Measurements from ENCODE around the gene SLC2A9.

Gene SLC2A9

DNA sequence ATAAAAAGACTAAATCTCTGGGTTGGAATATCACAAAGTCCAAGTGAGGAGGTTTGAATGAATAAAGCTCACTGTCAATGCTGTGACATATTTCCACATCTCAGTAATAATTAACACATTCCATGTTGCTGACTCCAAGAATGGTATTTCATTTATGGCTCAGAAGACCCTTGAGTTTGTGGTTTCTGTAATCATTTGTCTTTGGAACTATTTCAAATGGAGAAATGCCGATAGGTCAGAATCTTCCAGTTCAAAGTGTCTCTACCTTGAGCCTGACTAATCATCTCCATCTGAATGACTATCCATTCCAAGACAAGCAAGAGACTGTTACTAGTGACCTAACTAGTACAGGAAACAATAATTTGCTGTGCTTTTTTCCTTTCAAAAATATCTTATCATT, 24.2 kb upstream of the SLC2A9 start:
- no peak for DNase-seq (ENCODE audit: low spot score)

GRCh38 chr4:10041036-10041435, 19.7 kb upstream of the SLC2A9 start:
- DNase-seq (ENCODE audit: low spot score): no peak

GRCh38 chr4:10040049-10040892, 19.0 kb upstream of the SLC2A9 start:
- DNase-seq (ENCODE audit: low spot score): no peak

DNA sequence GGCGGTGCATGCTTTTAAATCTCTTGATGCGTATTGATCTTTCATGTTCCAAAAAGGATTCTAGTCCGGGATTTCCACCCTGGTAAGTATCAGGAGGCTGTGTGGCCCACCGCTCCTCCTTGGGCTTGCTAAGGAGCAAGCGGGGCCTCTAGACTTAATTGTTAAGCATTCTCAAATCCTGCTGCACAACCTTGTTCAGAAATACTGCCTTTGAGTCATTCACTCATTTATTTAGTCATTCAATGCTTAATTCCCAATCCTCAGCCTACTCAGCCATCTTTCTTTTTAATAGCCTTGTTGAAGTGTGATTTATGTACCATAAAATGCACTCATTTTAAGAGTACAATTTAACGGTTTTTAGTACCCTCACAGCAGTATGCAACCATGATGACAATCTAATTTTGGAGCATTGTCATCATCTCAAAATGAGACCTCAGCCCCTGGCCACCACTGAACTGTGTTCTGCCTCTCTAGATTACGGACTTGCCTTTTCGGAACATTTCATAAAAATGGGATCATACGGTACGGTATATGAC, 15.6 kb upstream of the SLC2A9 start:
- no peak for DNase-seq (ENCODE audit: low spot score)

DNA sequence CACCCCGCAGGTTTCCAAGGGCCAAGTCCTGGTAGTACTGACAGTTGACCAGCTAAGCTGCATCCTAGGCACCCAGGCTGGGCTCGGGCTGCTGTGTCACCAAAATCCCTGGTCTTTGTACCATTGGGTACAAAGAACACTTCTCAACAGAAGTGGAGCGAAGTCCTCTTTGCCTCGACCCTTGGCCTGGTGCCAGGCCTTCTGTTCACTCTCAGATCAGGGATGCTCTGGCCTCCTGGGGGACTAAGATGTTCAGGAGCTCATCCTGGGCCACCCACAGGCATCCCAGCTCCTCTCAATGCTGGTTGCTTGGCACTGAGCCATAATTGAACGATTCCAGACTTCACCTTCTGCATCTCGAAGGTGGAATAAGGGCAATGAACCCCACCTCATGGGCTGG, 13.8 kb upstream of the SLC2A9 start:
- no peak for DNase-seq (ENCODE audit: low spot score)

- DNase-seq (ENCODE audit: low spot score): no peak
Observed at GRCh38 chr4:10034612-10035104, 13.4 kb upstream of the SLC2A9 start.

DNA sequence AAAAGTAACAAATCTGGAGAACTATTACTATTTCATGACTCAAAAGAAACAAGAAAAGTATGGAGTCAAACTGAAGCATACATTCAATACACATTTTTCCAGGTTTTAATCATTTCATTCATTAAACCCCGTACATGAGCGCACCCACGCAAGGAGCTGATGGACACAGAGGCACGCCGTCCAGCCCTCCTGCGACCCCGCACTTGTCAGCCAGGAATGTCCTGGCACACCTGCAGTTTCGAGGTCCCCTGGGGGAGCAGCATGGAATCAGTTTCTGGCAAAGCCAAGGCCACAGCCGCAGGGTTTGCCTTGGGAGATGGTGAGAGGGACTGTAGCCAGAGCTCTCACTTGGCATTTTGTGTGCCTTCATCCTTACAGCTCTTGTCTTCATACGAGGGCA, 12.8 kb upstream of the SLC2A9 start:
- DNase-seq (ENCODE audit: low spot score): no peak

DNA sequence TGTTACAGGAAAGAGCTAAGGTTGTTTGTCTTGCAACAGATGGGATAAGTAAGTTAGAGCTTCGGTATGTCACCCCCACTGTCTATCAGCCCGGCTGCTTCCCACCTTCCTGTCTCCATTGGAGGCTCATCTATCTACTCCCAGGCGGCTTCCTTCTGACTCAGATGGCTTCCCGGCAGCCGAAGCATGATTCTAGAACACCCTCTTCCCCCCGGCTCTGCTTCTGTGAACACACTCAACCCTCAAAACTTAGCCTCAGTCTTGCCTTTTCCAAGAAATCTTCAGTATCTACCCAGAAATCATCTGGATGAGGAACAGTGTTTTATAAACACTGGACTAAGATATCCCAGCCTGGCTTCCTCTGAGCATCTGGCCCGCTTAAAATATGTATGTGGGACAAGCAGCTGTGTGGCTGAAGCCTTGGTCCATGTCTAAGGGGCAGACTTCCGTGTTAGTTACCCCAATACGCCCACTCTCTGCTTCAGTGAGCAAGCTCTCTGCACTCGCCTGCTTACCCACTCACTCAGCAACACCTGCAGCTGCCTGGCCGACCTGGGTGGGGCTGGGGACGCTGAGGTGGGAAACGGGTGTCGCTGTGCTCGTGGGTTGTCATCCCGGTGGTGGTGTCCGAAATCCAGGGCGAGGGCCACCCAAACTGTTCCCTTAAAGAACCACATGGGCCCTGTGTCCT, 12.0 kb upstream of the SLC2A9 start:
- no peak for DNase-seq (ENCODE audit: low spot score)

- no peak for DNase-seq (ENCODE audit: low spot score)
Observed at GRCh38 chr4:10032625-10033024, 11.3 kb upstream of the SLC2A9 start.

DNA sequence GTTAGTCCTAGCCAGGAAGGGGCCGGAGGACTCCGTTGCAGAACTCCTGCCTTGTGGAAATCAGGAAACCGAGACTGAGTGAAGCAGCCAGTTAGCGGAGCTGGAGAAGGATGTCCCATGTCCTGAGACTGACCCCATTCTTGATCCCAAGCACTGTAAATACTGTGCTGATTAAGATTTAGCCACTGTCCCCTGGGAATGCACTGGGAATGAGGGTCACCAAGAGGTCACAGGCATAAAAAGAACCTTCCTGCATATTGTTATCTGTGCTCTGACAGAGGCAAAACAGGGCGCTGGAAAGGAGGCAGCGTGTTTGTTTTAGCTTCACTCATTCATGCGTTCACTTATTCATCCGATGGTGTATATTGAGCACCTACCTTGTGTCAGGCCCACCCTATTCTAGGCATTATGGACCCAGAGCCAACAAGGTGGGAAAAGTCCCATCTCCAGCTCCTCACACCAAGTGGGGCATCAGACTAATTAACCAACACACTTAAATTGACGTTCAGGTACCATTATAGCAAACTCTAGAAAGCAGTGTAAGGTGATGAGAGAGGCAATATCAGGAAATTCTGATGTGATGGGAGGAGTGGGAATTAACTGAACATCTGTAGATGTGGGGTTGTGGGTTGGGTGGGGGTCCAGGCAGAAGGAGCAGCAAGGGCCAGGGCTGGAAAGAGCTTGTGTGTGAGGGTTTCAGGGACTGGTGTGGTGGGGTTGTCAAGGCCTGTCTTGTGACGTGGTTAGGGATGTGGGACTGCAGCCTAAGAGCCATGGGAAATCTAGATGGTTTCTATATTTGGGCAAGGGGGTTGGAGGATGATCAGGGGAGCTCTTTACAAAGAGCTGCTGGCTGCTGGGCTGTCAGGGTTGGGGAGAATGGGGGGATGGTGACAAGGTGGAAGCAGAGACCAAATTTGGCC, 10.6 kb upstream of the SLC2A9 start:
- no peak for DNase-seq (ENCODE audit: low spot score)

DNA sequence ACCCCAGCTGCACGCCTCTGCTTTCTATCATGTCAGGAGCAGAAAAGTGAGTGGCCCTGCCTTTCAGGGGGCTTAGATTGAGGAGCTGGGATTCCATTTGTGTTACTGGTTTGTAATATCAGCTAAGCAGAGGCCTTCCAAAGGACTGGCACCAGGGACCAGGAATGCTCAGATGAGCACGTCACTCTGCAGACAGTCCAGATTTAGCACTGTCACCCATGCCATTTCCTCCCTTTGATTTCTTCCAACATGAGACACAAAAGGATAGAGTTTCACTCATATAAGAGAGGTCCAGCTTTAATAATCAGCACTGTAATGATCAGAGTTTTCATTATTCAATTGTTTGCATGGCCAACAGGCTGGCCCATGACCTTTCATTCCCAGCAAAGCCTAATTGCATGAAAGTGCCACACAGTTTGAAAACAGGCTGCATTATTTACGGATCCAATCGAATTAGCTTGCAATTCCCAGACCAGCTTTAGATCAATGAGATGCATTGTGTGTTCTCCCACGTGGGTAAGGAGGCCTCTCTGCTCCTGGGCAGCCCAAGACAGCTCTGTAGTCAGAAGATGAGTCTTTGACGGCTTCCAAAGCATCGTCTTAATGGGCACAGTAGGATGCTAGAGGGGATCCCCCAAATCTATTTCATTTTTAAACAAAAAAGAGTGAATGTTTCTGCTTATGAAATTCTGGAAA, 9.8 kb upstream of the SLC2A9 start:
- no peak for DNase-seq (ENCODE audit: low spot score)

GRCh38 chr4:10029403-10029802, 8.1 kb upstream of the SLC2A9 start:
- no peak for DNase-seq (ENCODE audit: low spot score)

- DNase-seq (ENCODE audit: low spot score): no peak
Observed at GRCh38 chr4:10028910-10029309, 7.6 kb upstream of the SLC2A9 start.

- DNase-seq (ENCODE audit: low spot score): no peak
Observed at GRCh38 chr4:10026485-10026884, 5.2 kb upstream of the SLC2A9 start.

- peak; percentile 40 for DNase-seq (ENCODE audit: low spot score)
Observed at GRCh38 chr4:10025230-10025806, 4.0 kb upstream of the SLC2A9 start.

DNA sequence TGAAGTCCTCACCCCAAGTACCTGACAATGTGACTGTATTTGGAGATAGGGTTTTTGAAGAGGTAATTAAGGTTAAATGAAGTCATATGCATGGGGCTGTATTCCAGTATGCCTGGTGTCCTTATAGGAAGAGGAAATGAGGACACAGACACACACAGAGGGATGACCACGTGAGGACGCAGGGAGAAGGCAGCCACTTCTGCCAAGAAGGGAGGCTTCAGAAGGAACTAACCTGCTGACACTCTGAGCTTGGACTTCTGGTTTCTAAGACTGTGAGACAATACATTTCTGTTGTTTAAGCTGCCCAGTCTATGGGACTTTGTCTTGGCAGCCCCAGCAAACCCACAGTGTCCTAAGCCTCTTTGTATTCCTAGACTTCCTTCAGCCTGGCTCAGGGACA, 3.0 kb upstream of the SLC2A9 start:
- no peak for DNase-seq (ENCODE audit: low spot score)

- DNase-seq (ENCODE audit: low spot score): no peak
Observed at GRCh38 chr4:10023806-10024205, 2.5 kb upstream of the SLC2A9 start.

DNA sequence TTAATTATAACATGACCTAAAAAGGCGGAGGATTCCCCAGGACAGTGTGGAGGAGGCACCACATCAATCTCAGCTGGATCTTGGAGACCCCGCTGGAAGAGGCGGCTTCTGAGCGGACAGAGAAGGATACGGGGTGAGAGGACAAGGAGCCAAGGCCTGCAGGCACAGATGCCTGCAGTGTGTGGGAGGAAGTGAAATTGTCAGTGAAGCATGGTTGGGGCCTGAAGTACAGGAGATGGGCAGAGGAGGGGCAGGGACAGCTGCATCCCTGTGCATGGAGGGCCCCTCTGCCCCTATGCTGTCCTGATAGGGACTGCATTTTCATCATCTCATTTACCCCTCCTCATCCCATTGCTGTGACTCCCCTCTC, 1.7 kb upstream of the SLC2A9 start:
- DNase-seq (ENCODE audit: low spot score): no peak

DNA sequence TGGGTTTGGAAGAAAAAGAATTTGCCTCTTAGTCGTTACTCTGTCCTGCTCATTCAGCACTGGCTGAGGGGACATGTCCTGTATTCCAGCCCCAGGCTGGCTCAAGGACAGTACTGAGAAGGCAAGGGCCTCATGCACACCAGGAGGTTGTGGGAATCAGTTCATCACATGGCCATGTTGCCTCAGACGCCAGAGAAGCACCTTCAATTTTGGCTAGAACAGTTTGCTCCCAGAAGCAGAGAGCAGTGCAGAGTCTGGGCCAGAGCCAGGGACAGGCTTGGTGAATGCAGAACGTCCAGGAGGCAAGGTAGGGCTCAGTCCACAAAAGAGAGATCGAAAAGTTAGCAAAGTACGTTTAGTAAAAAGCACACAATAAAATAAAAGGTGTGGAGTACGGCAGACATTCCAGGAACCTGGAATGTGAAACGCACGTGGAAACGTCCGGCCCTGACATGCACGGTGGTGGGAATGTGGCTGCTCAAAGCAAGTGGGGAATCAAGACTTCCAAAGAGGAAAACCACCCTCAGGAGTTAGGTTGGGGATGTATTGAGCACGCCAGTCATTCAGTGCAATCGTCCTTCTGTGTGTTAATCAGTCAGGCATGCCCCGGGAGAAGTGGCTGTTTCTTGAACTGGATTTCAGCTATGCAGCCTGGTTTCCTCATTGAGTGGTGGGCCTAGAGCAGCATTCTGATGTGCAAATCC, 1.2 kb upstream of the SLC2A9 start:
- no peak for DNase-seq (ENCODE audit: low spot score)

DNA sequence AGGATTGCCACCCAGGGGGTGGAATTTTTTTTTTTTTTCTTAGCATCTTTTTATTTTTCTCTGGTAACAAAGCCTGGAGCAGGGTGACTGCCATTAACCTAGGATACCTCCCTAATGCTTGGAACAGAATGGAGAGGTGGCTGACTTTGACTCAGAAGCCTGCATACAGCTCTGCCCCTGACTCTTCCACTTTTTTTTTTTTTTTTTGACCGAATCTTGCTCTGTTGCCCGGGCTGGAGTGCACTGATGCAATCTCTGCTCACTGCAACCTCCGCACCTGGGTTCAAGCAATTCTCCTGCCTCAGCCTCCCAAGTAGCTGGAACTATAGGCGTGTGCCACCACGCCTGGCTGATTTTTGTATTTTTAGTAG, 341 bp upstream of the SLC2A9 start:
- no peak for DNase-seq (ENCODE audit: low spot score)

DNA sequence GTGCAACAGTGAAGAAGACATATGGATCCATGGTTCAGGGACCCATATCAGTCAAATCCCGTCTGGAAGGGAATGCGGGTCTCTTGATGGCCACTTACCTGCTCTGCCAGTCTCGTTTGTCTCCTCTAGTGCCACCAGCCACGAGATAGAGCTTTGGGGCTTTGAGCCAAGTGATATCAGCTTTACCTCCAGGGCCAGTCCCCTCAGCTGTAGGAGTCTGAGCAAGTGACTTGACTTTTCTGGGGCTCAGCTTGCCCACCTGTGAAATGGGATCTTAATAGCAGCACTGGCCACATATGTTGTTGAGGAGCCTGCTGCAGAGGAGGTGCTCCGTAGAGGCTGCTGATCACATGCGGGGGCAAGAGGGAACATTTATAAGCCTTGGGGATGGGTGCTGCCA, 1.2 kb downstream of the SLC2A9 start:
- DNase-seq (ENCODE audit: low spot score): no peak
